CD14-positive monocyte (primary cell): Measurements from ENCODE around the gene SLC25A52. TPM values are rescaled to one million over a fixed set of nuclear protein-coding genes. Genes with fewer than 3 reads are reported as not detected.
"Not testable (repeated sequence)": the region's sequence is repeated elsewhere in the genome, so short reads cannot be mapped to it uniquely, and the experiment has no call there.

Experiments
- DNase-seq, 3 donors: peaks; one replicate each; pipeline ENCODE4 v3.0.0-alpha.2; 2011 to 2022
- H2AFZ ChIP-seq: 2 replicates; pipeline ENCODE4 v1.6.0; 2012; ENCODE audit warnings: mild to moderate bottlenecking, low read depth, low read length, inconsistent platforms; ENCODE audit not compliant: insufficient read depth, poor library complexity, severe bottlenecking
- H3K27ac ChIP-seq, 2 donors: 1 replicate in 1 of 2; 2 replicates in 1 of 2; pipeline ENCODE4 v1.5.1; 2012 to 2013; ENCODE audit warnings: low read length in 2 of 2, control low read depth in 1 of 2, inconsistent platforms in 1 of 2, low read depth in 1 of 2, mild to moderate bottlenecking in 1 of 2
- H3K27me3 ChIP-seq, 2 donors: one replicate each; pipeline versions ENCODE4 v1.6.0 to v1.6.1; 2011 to 2013; ENCODE audit warnings: low read length in 2 of 2; ENCODE audit not compliant: control insufficient read depth in 2 of 2, insufficient read depth in 2 of 2
- H3K36me3 ChIP-seq, 2 donors: replicated peaks in 1 of 2; 1 replicate in 1 of 2; 2 replicates in 1 of 2; pipeline versions ENCODE4 v1.5.1 to v1.6.1; 2012 to 2013; ENCODE audit warnings: low read length in 2 of 2, control low read depth in 1 of 2, inconsistent platforms in 1 of 2, mild to moderate bottlenecking in 1 of 2; ENCODE audit not compliant: insufficient read depth in 2 of 2, control insufficient read depth in 1 of 2
- H3K4me1 ChIP-seq, 2 donors: 1 replicate in 1 of 2; 2 replicates in 1 of 2; pipeline versions ENCODE4 v1.5.1 to v1.6.1; 2012 to 2013; ENCODE audit warnings: low read length in 2 of 2, control low read depth in 1 of 2, inconsistent platforms in 1 of 2, mild to moderate bottlenecking in 1 of 2, moderate library complexity in 1 of 2; ENCODE audit not compliant: insufficient read depth in 2 of 2, control insufficient read depth in 1 of 2
- H3K4me2 ChIP-seq: replicated peaks from 2 replicates; pipeline ENCODE3; 2012; ENCODE audit warnings: low read length, moderate library complexity, mild to moderate bottlenecking; ENCODE audit not compliant: poor library complexity, severe bottlenecking; ENCODE audit errors: extremely low read depth
- H3K4me3 ChIP-seq, 3 experiments: fragments of 200-600 bp in 1 of 3; sonication (generic) in 1 of 3; replicated peaks in 1 of 3; 1 replicate in 2 of 3; 2 replicates in 1 of 3; pipeline ENCODE4 v1.5.1; 2011 to 2013; ENCODE audit warnings: low read length in 3 of 3, mild to moderate bottlenecking in 3 of 3, control low read depth in 2 of 3, low read depth in 2 of 3, inconsistent platforms in 1 of 3, moderate library complexity in 1 of 3
- H3K79me2 ChIP-seq: 2 replicates; pipeline ENCODE4 v1.6.0; 2012; ENCODE audit warnings: mild to moderate bottlenecking, control low read depth, inconsistent platforms, low read length, moderate library complexity; ENCODE audit not compliant: insufficient read depth
- H3K9ac ChIP-seq: 2 replicates; pipeline ENCODE4 v1.6.0; 2017; ENCODE audit warnings: low read length, mild to moderate bottlenecking; ENCODE audit not compliant: insufficient read depth, poor library complexity, severe bottlenecking
- H3K9me3 ChIP-seq, 2 donors: replicated peaks in 1 of 2; 1 replicate in 1 of 2; 2 replicates in 1 of 2; pipeline versions ENCODE4 v1.5.1 to v1.6.1; 2012 to 2013; ENCODE audit warnings: low read length in 2 of 2, control low read depth in 1 of 2; ENCODE audit not compliant: control insufficient read depth in 1 of 2, insufficient read depth in 1 of 2
- H4K20me1 ChIP-seq: 2 replicates; pipeline ENCODE4 v1.6.0; 2012; ENCODE audit warnings: mild to moderate bottlenecking, low read length, control low read depth, moderate library complexity; ENCODE audit not compliant: insufficient read depth
- H3K27ac Mint-ChIP-seq, 7 donors: one replicate each; pipeline ENCODE4 v1.8.0; 2020; ENCODE audit warnings: mild to moderate bottlenecking in 7 of 7, mixed read lengths in 7 of 7, moderate library complexity in 6 of 7, inconsistent platforms in 2 of 7
- H3K27me3 Mint-ChIP-seq, 3 donors: one replicate each; pipeline ENCODE4 v1.8.0; 2021 to 2022; ENCODE audit warnings: low read depth in 3 of 3, mild to moderate bottlenecking in 3 of 3, mixed read lengths in 3 of 3, moderate library complexity in 3 of 3, inconsistent platforms in 1 of 3
- H3K36me3 Mint-ChIP-seq, 2 donors: one replicate each; pipeline ENCODE4 v1.8.0; 2020; ENCODE audit warnings: mixed read lengths in 2 of 2, inconsistent platforms in 1 of 2, mild to moderate bottlenecking in 1 of 2
- H3K4me1 Mint-ChIP-seq: one replicate; pipeline ENCODE4 v1.8.0; 2020; ENCODE audit warnings: mild to moderate bottlenecking, mixed read lengths
- H3K4me3 Mint-ChIP-seq, 2 donors: one replicate each; pipeline ENCODE4 v1.8.0; 2020; ENCODE audit warnings: mild to moderate bottlenecking in 2 of 2, mixed read lengths in 2 of 2, moderate library complexity in 1 of 2
- H3K9me3 Mint-ChIP-seq, 7 donors: one replicate each; pipeline ENCODE4 v1.8.0; 2020 to 2022; ENCODE audit warnings: mixed read lengths in 7 of 7, mild to moderate bottlenecking in 6 of 7, moderate library complexity in 6 of 7, inconsistent platforms in 2 of 7
- WGBS: methylation state at CpG from one replicate; pipeline ENCODE4 v1.1.5; 2013; ENCODE audit warnings: missing lambda C conversion rate; ENCODE audit not compliant: insufficient coverage; 5-methylcytosine and 5-hydroxymethylcytosine counted together
- intact Hi-C, 2 donors: fragments of 100-400 bp; cut with micrococcal nuclease; formaldehyde crosslinking; loops; one replicate each; pipeline versions ENCODE4 v1.15.0 to v1.15.1; 2023
- polyA plus RNA-seq, 3 donors: library from polyadenylated mRNA; depleted of rRNA in 1 of 3; unstranded in 2 of 3; stranded (reverse) in 1 of 3; fragments of 300-500 nt in 2 of 3; fragments of >200 nt in 1 of 3; fragmentation: Illumina TruSeq in 2 of 3; gene quantifications; 1 replicate in 2 of 3; 2 replicates in 1 of 3; pipeline ENCODE4 v1.2.3, GENCODE V29; 2012 to 2021
- TF ChIP-seq, protein P1 (sequence below): fragments of 200-600 bp; IDR thresholded peaks from one replicate; pipeline ENCODE4 v1.8.0; 2022; ENCODE audit warnings: antibody characterized with exemption, mild to moderate bottlenecking

The SLC25A52 gene
- polyA plus RNA-seq, 3 donors = not detected

DNA sequence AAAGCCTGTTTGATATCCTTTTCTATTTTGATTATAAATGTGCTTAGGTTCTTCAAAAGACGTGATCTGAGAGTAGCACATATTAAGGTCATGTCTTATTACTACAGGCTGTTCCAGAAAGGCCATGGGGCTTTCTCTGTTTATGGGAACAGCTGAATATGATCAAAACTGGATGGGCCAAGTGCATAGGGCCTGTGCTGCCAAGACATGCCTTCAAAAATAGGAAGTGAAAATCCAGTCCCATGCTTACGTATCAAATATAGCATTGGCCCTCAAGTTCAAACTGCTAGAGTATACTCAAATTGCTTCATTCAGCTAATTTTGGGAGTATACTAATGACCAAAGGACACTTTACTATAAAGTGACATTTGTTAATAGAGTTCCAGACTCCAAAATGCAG, 24.1 kb downstream of the SLC25A52 start:
- WGBS = 100% methylated on average over 1 of the region's 2 CpGs

DNA sequence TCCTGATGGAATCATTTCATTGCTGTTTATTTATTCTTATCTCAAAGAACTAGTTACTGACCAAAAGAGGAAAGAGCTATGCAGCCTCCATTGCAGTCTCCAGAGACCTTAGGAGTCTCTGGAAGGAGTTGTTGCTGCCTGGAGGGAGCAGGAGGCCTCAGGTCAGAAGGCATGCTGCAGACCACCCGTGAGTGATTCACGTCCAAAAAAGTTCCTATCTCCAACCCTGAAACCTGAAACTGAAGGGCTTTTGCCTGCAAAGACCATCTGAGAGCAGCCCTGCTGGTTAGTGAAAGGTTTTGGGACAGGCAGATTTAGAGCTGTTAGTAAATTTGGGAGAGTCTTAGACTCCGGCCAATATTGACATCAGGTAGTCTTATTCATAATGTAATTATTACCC, 29.1 kb downstream of the SLC25A52 start:
- Mint-ChIP-seq H3K27ac (no peak overlapping the region), H3K4me3 (no peak overlapping the region), H3K36me3 (no peaks in the 10 kb centered on the region), H3K27me3 (peaks cover 0 to 6% (median 3%) of the 10 kb centered on the region in 3 donors), H3K9me3 (peaks cover 0 to 3% (median 0%) of the 10 kb centered on the region in 7 donors), H3K4me1 (no peaks in the 10 kb centered on the region)
- WGBS = no CpG with 5 or more reads among the region's 3 CpGs
- Histone ChIP-seq H2AFZ (no peak overlapping the region), H3K4me2 (no peak overlapping the region), H3K79me2 (no peaks in the 10 kb centered on the region), H3K9ac (no peak overlapping the region), H3K36me3 (no peaks in the 10 kb centered on the region), H3K4me3 (no peak overlapping the region), H3K4me1 (no peaks in the 10 kb centered on the region), H3K27me3 (no peaks in the 10 kb centered on the region), H4K20me1 (no peaks in the 10 kb centered on the region), H3K9me3 (no peaks in the 10 kb centered on the region), H3K27ac (no peak overlapping the region)
- TF ChIP-seq, protein P1, sequence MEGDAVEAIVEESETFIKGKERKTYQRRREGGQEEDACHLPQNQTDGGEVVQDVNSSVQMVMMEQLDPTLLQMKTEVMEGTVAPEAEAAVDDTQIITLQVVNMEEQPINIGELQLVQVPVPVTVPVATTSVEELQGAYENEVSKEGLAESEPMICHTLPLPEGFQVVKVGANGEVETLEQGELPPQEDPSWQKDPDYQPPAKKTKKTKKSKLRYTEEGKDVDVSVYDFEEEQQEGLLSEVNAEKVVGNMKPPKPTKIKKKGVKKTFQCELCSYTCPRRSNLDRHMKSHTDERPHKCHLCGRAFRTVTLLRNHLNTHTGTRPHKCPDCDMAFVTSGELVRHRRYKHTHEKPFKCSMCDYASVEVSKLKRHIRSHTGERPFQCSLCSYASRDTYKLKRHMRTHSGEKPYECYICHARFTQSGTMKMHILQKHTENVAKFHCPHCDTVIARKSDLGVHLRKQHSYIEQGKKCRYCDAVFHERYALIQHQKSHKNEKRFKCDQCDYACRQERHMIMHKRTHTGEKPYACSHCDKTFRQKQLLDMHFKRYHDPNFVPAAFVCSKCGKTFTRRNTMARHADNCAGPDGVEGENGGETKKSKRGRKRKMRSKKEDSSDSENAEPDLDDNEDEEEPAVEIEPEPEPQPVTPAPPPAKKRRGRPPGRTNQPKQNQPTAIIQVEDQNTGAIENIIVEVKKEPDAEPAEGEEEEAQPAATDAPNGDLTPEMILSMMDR = no peak
- intact Hi-C loops = no loop called here
- no peak for DNase-seq

More for the DNA sequence above, 24.1 kb downstream of the SLC25A52 start:
- peak; percentile 15 to 35 (median 23) for DNase-seq
- H3K4me1 Mint-ChIP-seq = peaks cover 2% of the 10 kb centered on the region
- peaks cover 0 to 5% of the 10 kb centered on the region in 2 donors for H3K9me3 ChIP-seq
- H3K27ac Mint-ChIP-seq = no peak overlapping the region
- no peak overlapping the region for H2AFZ ChIP-seq
- H4K20me1 ChIP-seq = no peaks in the 10 kb centered on the region
- H3K36me3 Mint-ChIP-seq = no peaks in the 10 kb centered on the region
- no peaks in the 10 kb centered on the region for H3K4me1 ChIP-seq
- no peak overlapping the region for H3K4me3 Mint-ChIP-seq
- H3K79me2 ChIP-seq = no peaks in the 10 kb centered on the region
- intact Hi-C loops = no loop called here
- peaks cover 0 to 2% (median 1%) of the 10 kb centered on the region in 3 donors for H3K27me3 Mint-ChIP-seq
- H3K4me2 ChIP-seq = no peak overlapping the region
- H3K9me3 Mint-ChIP-seq = peaks cover 0 to 13% (median 6%) of the 10 kb centered on the region in 7 donors
- TF ChIP-seq, protein P1 = no peak
- no peak overlapping the region for H3K9ac ChIP-seq
- H3K4me3 ChIP-seq = no peak overlapping the region
- peak overlapping the region in 1 of 2 donors; percentile 3 for H3K27ac ChIP-seq
- no peaks in the 10 kb centered on the region for H3K27me3 ChIP-seq
- no peaks in the 10 kb centered on the region for H3K36me3 ChIP-seq

DNA sequence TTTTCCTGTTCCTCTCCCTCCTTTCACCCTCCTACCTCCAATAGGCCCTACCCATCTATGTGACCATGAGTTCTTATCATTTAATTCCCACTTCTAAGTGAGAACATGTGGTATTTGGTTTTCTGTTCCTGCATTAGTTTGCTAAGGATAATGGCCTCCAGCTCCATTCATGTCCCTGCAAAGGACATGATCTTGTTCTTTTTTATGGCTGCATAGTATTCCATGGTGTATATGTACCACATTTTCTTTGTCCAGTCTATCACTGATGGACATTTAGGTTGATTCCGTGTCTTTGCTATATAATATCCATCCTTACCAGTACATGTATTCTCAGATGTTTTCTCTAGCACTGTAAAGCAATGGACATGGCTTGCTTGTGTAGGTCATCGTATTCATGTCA, 31.5 kb downstream of the SLC25A52 start:
- H3K4me3 ChIP-seq, H2AFZ ChIP-seq, H3K27me3 ChIP-seq, intact Hi-C loops, DNase-seq, H3K27ac ChIP-seq, H3K79me2 ChIP-seq, H3K4me2 ChIP-seq, H3K27ac Mint-ChIP-seq, H3K9ac ChIP-seq, H3K36me3 Mint-ChIP-seq, H3K9me3 ChIP-seq, H3K4me1 Mint-ChIP-seq, H3K4me1 ChIP-seq, H4K20me1 ChIP-seq, H3K4me3 Mint-ChIP-seq, H3K9me3 Mint-ChIP-seq, H3K36me3 ChIP-seq: not testable (repeated sequence)
- H3K27me3 Mint-ChIP-seq = peaks cover 9 to 18% (median 10%) of the 10 kb centered on the region in 3 donors
- no CpG with 5 or more reads among the region's 2 CpGs for WGBS
